NCI-H146 treated with DMSO at 0.1 percent for 48 hours (cell line): ENCODE results near the gene API5.

Experiments
- DNase-seq: peaks from one replicate; lab custom pipeline; 2025; ENCODE audit not compliant: unreplicated experiment; lab: John Stamatoyannopoulos, UW

The API5 gene

DNA sequence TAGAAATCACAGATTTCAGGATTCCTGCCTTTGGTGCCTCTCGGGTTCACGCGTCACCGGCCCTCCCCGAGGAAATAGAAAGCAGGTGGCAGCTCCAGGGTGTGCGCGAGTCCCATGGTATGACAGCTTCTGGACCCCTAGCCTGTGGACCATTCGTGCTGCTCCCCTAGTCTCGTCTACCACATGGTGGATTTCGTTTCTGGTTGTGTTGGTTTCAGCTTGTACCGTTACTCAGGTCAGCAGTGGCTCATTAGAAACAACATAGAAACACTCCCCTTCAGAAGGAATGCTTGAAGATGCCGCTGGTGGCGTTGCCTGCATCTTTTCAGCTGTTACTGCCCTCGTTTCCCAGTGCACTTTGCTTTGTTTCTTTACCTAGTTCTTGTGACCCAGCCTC lies 47.6 kb downstream of the API5 start:
- DNase-seq, result peak; percentile 18

- DNase-seq, result no peak
These were observed 48.7 kb downstream of the API5 start for GRCh38 chr11:43360361-43361032.

- no peak for DNase-seq
These were observed 54.9 kb downstream of the API5 start for GRCh38 chr11:43366677-43367076.

DNA sequence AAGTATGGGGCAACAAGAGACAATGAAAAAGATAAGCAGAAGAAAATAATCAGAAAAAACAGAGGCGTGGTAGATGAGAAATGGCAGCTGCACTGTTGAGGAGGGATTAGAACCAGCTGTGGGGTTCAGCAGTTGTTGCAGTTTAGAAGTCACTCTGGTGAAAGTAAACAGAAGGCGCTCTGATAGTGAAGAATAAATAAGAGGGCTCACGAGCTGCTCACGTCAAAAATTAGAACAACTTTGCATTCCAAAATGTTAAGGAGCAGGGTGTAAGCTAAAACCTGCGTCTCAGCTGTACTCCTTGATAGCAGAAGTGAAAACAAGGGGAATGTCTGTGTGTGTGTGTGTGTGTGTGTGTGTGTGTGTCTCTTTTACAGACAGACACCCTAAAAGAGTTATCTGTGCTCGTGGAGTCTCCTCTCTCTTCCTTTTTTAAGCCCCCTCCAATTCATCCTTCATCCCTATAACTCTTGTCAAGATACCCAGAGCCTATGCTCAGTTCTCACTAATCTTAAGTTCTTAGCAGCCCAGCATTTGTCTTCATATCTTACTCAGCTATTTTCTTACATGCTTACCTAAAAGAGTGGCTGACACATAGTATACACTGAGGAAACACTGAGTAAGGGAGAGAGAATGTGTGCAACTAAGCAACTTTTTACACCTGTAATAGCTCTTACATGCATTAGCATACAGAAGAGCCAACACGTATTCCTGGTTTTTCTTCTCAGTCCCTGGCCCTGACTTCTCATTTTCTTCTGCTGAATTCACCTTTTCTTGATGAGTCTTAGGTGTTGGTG lies 55.8 kb downstream of the API5 start:
- no peak for DNase-seq

- DNase-seq, result no peak
These were observed 64.3 kb downstream of the API5 start for GRCh38 chr11:43376065-43376464.

DNA sequence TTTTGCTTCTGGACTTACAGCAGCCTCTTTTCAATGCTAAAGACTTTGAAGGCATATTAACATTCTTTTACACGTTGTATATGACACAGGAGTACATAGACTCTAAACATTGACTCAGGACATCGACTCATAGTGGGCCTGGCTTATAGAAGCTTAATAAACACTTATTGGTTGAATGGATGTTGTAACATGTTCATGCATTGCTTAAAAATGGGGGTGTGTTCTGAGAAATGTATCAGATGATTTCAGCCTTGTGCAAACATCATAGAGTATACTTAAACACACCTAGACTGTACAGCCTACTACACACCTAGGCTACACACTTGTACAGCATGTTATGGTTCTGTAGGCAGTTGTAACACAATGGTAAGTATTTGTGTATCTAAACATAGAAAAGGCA lies 64.8 kb downstream of the API5 start:
- no peak for DNase-seq

- no peak for DNase-seq
These were observed 65.6 kb downstream of the API5 start for GRCh38 chr11:43377389-43377788.

- DNase-seq, result no peak
These were observed 67.1 kb downstream of the API5 start for GRCh38 chr11:43378897-43379296.

- DNase-seq, result no peak
These were observed 70.0 kb downstream of the API5 start for GRCh38 chr11:43381802-43382201.

- no peak for DNase-seq
These were observed 70.8 kb downstream of the API5 start for GRCh38 chr11:43382614-43383013.

DNA sequence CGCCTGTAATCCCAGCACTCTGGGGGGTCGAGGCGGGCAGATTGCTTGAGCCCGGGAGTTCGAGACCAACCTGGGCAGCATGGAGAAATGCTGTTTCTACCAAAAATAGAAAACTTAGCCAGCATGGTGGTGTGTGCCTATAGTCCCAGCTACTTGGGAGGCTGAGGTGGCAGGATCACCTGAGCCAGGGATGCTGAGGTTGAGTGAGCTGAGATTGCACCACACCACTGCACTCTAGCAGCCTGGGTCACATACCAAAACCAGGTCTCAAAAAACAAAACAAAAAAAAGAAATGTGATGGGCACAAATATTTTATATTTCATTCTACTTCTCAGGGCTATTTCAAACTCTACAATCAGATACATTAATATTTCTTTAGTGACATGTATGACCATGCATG lies 72.6 kb downstream of the API5 start:
- DNase-seq, result no peak

GRCh38 chr11:43392713-43393112 lies 80.9 kb downstream of the API5 start:
- no peak for DNase-seq

DNA sequence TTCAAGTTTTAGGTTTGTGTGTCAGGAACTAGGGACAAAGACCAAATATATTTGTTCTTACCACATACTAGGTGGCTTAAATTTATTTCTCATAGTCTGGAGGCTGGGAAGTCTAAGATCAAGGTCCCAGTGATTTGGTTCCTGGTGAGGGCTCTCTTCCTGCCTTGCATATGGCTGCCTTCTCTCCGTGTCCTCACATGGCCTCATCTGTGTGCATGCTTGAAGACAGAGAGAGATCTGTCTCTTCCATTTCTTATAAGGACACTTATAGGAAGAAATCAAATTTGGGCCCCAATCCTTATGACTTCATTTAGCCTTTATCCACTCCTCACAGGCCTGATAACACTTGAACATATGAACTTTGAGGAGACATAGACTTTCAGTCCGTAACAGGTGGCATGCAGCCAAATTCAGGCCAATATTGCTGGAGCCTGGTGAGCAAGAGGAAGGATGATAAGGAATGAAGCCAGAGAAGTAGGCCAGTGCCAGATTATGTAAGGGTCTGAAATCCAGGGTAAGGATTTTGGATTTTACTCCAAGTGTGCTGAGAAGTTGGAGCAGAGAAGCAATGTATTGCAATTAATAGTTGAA lies 82.1 kb downstream of the API5 start:
- DNase-seq, result no peak
